ENCODE data around the gene SEMA4B.

Gene SEMA4B

GRCh38 chr15:90190606-90191343 is 10.4 kb upstream of the SEMA4B start:
- no peak for DNase-seq (ENCODE audit: low spot score)
- Histone ChIP-seq H3K4me3 (no peak overlapping the region), H3K27ac (peak overlapping the region; percentile 57 to 79)
- TF ChIP-seq CTCF (IDR thresholded peaks at IDR 0.05): no peak

GRCh38 chr15:90191344-90191687 is 9.8 kb upstream of the SEMA4B start:
- DNase-seq (ENCODE audit: low spot score): no peak
- TF ChIP-seq CTCF (IDR thresholded peaks at IDR 0.05): no peak
- Histone ChIP-seq H3K4me3 (no peak overlapping the region), H3K27ac (peak overlapping the region; percentile 57 to 79)

GRCh38 chr15:90191794-90192509 is 9.2 kb upstream of the SEMA4B start:
- DNase-seq (ENCODE audit: low spot score): no peak
- Histone ChIP-seq H3K4me3 (peak overlapping the region; percentile 42), H3K27ac (peak overlapping the region; percentile 57 to 79)
- no peak for TF ChIP-seq CTCF (IDR thresholded peaks at IDR 0.05)

- no peak for TF ChIP-seq CTCF (IDR thresholded peaks at IDR 0.05)
- no peak overlapping the region for H3K4me3 ChIP-seq
- H3K27ac ChIP-seq: peak overlapping the region; percentile 40 to 79
- DNase-seq (ENCODE audit: low spot score): no peak
These were observed 8.0 kb upstream of the SEMA4B start for GRCh38 chr15:90192961-90193786.

- Histone ChIP-seq H3K4me3 (no peak overlapping the region), H3K27ac (no peak overlapping the region)
- no peak for DNase-seq (ENCODE audit: low spot score)
- no peak for TF ChIP-seq CTCF (IDR thresholded peaks at IDR 0.05)
These were observed 6.5 kb upstream of the SEMA4B start for GRCh38 chr15:90194655-90195054.

GRCh38 chr15:90200534-90201129 is 498 bp upstream of the SEMA4B start:
- peak overlapping the region; percentile 98 for H3K4me3 ChIP-seq
- TF ChIP-seq CTCF (IDR thresholded peaks at IDR 0.05): no peak
- DNase-seq (ENCODE audit: low spot score): no peak
- peak overlapping the region; percentile 67 to 83 for H3K27ac ChIP-seq
